HEK293 (cell line): ENCODE results near the gene F2.

Source experiments
- CTCF ChIA-PET: fragments of 350-600 bp; formaldehyde crosslinking; extraction: SDS; loops from one replicate; lab custom pipeline; 2021; ENCODE audit warnings: antibody characterized with exemption; lab: Yijun Ruan, JAX
- POLR2A ChIA-PET: fragments of 300-600 bp; formaldehyde crosslinking; extraction: SDS; loops from one replicate; lab custom pipeline; 2020; ENCODE audit warnings: antibody characterized with exemption, inconsistent platforms; lab: Yijun Ruan, JAX
- H3K27ac ChIP-seq: fragments of 200-500 bp; sonication (Bioruptor generic); 2 replicates; pipeline ENCODE4 v1.5.1; 2014; ENCODE audit warnings: low read depth, low read length, control low read depth, inconsistent platforms; ENCODE audit errors: extremely low read depth
- H3K36me3 ChIP-seq, 2 experiments: fragments of 200-500 bp in 1 of 2; sonication (Bioruptor generic) in 1 of 2; 1 replicate in 1 of 2; 2 replicates in 1 of 2; pipeline ENCODE4 v1.5.1; 2014 to 2017; ENCODE audit warnings: inconsistent platforms in 2 of 2, low read length in 2 of 2; ENCODE audit not compliant: control insufficient read depth in 2 of 2, insufficient read depth in 1 of 2
- H3K4me1 ChIP-seq: fragments of 200-500 bp; sonication (Bioruptor generic); 2 replicates; pipeline ENCODE4 v1.5.1; 2014; ENCODE audit warnings: mild to moderate bottlenecking, low read length, inconsistent platforms; ENCODE audit not compliant: control insufficient read depth, insufficient read depth
- H3K4me3 ChIP-seq: 2 replicates; pipeline ENCODE4 v1.5.1; 2011; ENCODE audit warnings: low read depth, mild to moderate bottlenecking, control low read depth, low read length, moderate library complexity
- H3K9me3 ChIP-seq: fragments of 200-500 bp; sonication (Bioruptor generic); 2 replicates; pipeline ENCODE4 v1.5.1; 2014; ENCODE audit warnings: low read depth, low read length, inconsistent platforms; ENCODE audit not compliant: control insufficient read depth, insufficient read depth
- BCL11A ChIP-seq: fragments of 450-650 bp; formaldehyde crosslinking; IDR thresholded peaks from 2 replicates; pipeline ENCODE4 v1.5.1; 2016; ENCODE audit warnings: low read depth, missing biosample characterization, missing genetic modification characterization
- HOXA7 ChIP-seq: sonication (generic); formaldehyde crosslinking; IDR thresholded peaks from 2 replicates; pipeline ENCODE4 v1.8.1; 2022; ENCODE audit warnings: missing genetic modification reagents, borderline replicate concordance
- KLF9 ChIP-seq: fragments of 450-650 bp; formaldehyde crosslinking; IDR thresholded peaks from 2 replicates; pipeline ENCODE4 v1.5.1; 2016; ENCODE audit warnings: missing biosample characterization, missing genetic modification characterization, low read depth
- PATZ1 ChIP-seq: fragments of 450-650 bp; formaldehyde crosslinking; IDR thresholded peaks from 2 replicates; pipeline ENCODE4 v1.5.1; 2016; ENCODE audit warnings: missing biosample characterization, missing genetic modification characterization
- SALL2 ChIP-seq: fragments of 450-650 bp; formaldehyde crosslinking; IDR thresholded peaks from 2 replicates; pipeline ENCODE4 v1.5.0; 2017; ENCODE audit warnings: missing biosample characterization, mild to moderate bottlenecking, missing genetic modification characterization, borderline replicate concordance
- SP7 ChIP-seq: fragments of 450-650 bp; formaldehyde crosslinking; IDR thresholded peaks from 2 replicates; pipeline ENCODE4 v1.5.1; 2016; ENCODE audit warnings: missing biosample characterization, missing genetic modification characterization
- YY1 ChIP-seq: fragments of 450-650 bp; formaldehyde crosslinking; IDR thresholded peaks from 2 replicates; pipeline ENCODE4 v1.5.1; 2018; ENCODE audit warnings: missing biosample characterization, missing genetic modification characterization
- YY2 ChIP-seq: fragments of 450-650 bp; formaldehyde crosslinking; IDR thresholded peaks from 2 replicates; pipeline ENCODE4 v1.5.1; 2016; ENCODE audit warnings: missing biosample characterization, missing genetic modification characterization
- ZBTB21 ChIP-seq: fragments of 450-650 bp; formaldehyde crosslinking; IDR thresholded peaks from 2 replicates; pipeline ENCODE4 v1.5.1; 2017; ENCODE audit warnings: missing biosample characterization, missing genetic modification characterization
- ZBTB8A ChIP-seq: fragments of 450-650 bp; formaldehyde crosslinking; IDR thresholded peaks from 2 replicates; pipeline ENCODE4 v1.5.1; 2016; ENCODE audit warnings: missing biosample characterization, missing genetic modification characterization
- ZFP37 ChIP-seq: fragments of 450-650 bp; formaldehyde crosslinking; IDR thresholded peaks from 2 replicates; pipeline ENCODE4 v1.5.1; 2016; ENCODE audit warnings: missing biosample characterization, missing genetic modification characterization
- ZNF112 ChIP-seq: fragments of 450-650 bp; formaldehyde crosslinking; IDR thresholded peaks from 2 replicates; pipeline ENCODE4 v1.5.0; 2017; ENCODE audit warnings: missing biosample characterization, missing genetic modification characterization
- ZNF132 ChIP-seq: fragments of 450-650 bp; formaldehyde crosslinking; IDR thresholded peaks from 2 replicates; pipeline ENCODE4 v1.5.1; 2017; ENCODE audit warnings: missing biosample characterization, missing genetic modification characterization, borderline replicate concordance
- ZNF155 ChIP-seq: fragments of 450-650 bp; formaldehyde crosslinking; IDR thresholded peaks from 2 replicates; pipeline ENCODE4 v1.5.1; 2016; ENCODE audit warnings: missing biosample characterization, missing genetic modification characterization
- ZNF157 ChIP-seq: fragments of 450-650 bp; formaldehyde crosslinking; IDR thresholded peaks from 2 replicates; pipeline ENCODE4 v1.5.1; 2016; ENCODE audit warnings: missing biosample characterization, missing genetic modification characterization
- ZNF2 ChIP-seq: fragments of 450-650 bp; formaldehyde crosslinking; IDR thresholded peaks from 2 replicates; pipeline ENCODE4 v1.5.1; 2016; ENCODE audit warnings: missing biosample characterization, missing genetic modification characterization
- ZNF23 ChIP-seq: fragments of 450-650 bp; formaldehyde crosslinking; IDR thresholded peaks from 2 replicates; pipeline ENCODE4 v1.5.1; 2016; ENCODE audit warnings: missing biosample characterization, missing genetic modification characterization, borderline replicate concordance
- ZNF266 ChIP-seq: fragments of 450-650 bp; formaldehyde crosslinking; IDR thresholded peaks from 2 replicates; pipeline ENCODE4 v1.5.1; 2016; ENCODE audit warnings: missing biosample characterization, missing genetic modification characterization, low read depth
- ZNF394 ChIP-seq: fragments of 450-650 bp; formaldehyde crosslinking; IDR thresholded peaks from 2 replicates; pipeline ENCODE4 v1.5.1; 2016; ENCODE audit warnings: missing biosample characterization, missing genetic modification characterization, mild to moderate bottlenecking, moderate library complexity, borderline replicate concordance
- ZNF416 ChIP-seq: fragments of 450-650 bp; formaldehyde crosslinking; IDR thresholded peaks from 2 replicates; pipeline ENCODE4 v1.5.1; 2016; ENCODE audit warnings: missing biosample characterization, missing genetic modification characterization
- ZNF558 ChIP-seq: fragments of 450-650 bp; formaldehyde crosslinking; IDR thresholded peaks from 2 replicates; pipeline ENCODE4 v1.5.1; 2016; ENCODE audit warnings: missing biosample characterization, missing genetic modification characterization
- ZNF585B ChIP-seq: fragments of 450-650 bp; formaldehyde crosslinking; IDR thresholded peaks from 2 replicates; pipeline ENCODE4 v1.5.1; 2016; ENCODE audit warnings: missing biosample characterization, missing genetic modification characterization
- ZNF596 ChIP-seq: fragments of 450-650 bp; IDR thresholded peaks from 2 replicates; pipeline ENCODE4 v1.5.0; 2018; ENCODE audit warnings: missing biosample characterization, mild to moderate bottlenecking, missing genetic modification characterization, moderate library complexity
- ZNF610 ChIP-seq: fragments of 450-650 bp; formaldehyde crosslinking; IDR thresholded peaks from 2 replicates; pipeline ENCODE4 v1.5.1; 2016; ENCODE audit warnings: missing biosample characterization, missing genetic modification characterization, borderline replicate concordance
- ZNF621 ChIP-seq: fragments of 450-650 bp; formaldehyde crosslinking; IDR thresholded peaks from 2 replicates; pipeline ENCODE4 v1.5.1; 2017; ENCODE audit warnings: missing biosample characterization, missing genetic modification characterization
- ZNF623 ChIP-seq: fragments of 450-650 bp; formaldehyde crosslinking; IDR thresholded peaks from 2 replicates; pipeline ENCODE4 v1.5.1; 2016; ENCODE audit warnings: missing biosample characterization, missing genetic modification characterization
- ZNF837 ChIP-seq: fragments of 450-650 bp; formaldehyde crosslinking; IDR thresholded peaks from 2 replicates; pipeline ENCODE4 v1.5.1; 2016; ENCODE audit warnings: missing biosample characterization, missing genetic modification characterization
- TF ChIP-seq, protein P1 (sequence below): fragments of 450-650 bp; formaldehyde crosslinking; IDR thresholded peaks from 2 replicates; pipeline ENCODE4 v1.5.1; 2016; ENCODE audit warnings: missing biosample characterization, missing genetic modification characterization
- TF ChIP-seq, protein P2 (sequence below): fragments of 450-650 bp; formaldehyde crosslinking; IDR thresholded peaks from 2 replicates; pipeline ENCODE4 v1.5.1; 2017; ENCODE audit warnings: missing biosample characterization, missing genetic modification characterization

Gene F2

DNA sequence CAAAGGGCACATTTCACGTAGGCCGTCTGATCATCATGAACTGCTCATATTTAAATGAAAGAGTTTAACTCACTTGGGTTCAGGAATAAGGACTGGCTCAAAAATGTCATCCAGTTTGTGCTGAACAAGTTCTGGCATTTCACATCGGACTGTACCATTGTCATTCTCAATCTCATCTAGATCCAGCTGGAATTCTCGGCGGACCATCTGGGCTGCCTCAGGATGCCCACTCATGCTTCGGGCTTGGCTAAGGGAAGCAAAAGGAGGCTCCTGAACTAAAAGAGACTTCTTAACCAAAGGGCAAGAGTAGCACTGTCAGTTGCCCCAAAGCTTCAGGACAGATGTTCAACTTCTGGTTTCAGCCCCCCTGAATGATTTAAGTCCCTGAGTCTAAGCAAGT is 40.2 kb downstream of the F2 start:
- Histone ChIP-seq H3K4me3 (no peak overlapping the region), H3K9me3 (no peaks in the 10 kb centered on the region), H3K4me1 (no peaks in the 10 kb centered on the region), H3K36me3 (peaks cover 59 to 96% of the 10 kb centered on the region in 2 experiments), H3K27ac (no peak overlapping the region)
- CTCF ChIA-PET = no interaction called here
- TF ChIP-seq ZNF585B (tag by site-specific recombination) = no peak
- TF ChIP-seq ZBTB8A (tag by site-specific recombination) = no peak
- no peak for TF ChIP-seq ZFP37 (tag by site-specific recombination)
- no peak for TF ChIP-seq ZNF155
- no peak for TF ChIP-seq ZNF394
- no peak for TF ChIP-seq HOXA7 (CRISPR knock-in tag)
- no peak for TF ChIP-seq ZNF558
- TF ChIP-seq ZBTB21 (tag by site-specific recombination) = no peak
- no peak for TF ChIP-seq ZNF596 (tag by site-specific recombination)
- TF ChIP-seq, protein P1, sequence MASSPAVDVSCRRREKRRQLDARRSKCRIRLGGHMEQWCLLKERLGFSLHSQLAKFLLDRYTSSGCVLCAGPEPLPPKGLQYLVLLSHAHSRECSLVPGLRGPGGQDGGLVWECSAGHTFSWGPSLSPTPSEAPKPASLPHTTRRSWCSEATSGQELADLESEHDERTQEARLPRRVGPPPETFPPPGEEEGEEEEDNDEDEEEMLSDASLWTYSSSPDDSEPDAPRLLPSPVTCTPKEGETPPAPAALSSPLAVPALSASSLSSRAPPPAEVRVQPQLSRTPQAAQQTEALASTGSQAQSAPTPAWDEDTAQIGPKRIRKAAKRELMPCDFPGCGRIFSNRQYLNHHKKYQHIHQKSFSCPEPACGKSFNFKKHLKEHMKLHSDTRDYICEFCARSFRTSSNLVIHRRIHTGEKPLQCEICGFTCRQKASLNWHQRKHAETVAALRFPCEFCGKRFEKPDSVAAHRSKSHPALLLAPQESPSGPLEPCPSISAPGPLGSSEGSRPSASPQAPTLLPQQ (tag by site-specific recombination) = no peak
- TF ChIP-seq SP7 = no peak
- TF ChIP-seq YY2 (tag by site-specific recombination) = no peak
- no peak for TF ChIP-seq ZNF610 (tag by site-specific recombination)
- TF ChIP-seq ZNF266 (tag by site-specific recombination) = no peak
- no peak for TF ChIP-seq ZNF112 (tag by site-specific recombination)
- no peak for TF ChIP-seq ZNF157
- POLR2A ChIA-PET = no interaction called here

- no peak for TF ChIP-seq ZNF416 (tag by site-specific recombination)
- no peak for TF ChIP-seq ZNF155
- no peak for TF ChIP-seq ZNF132
- TF ChIP-seq BCL11A (tag by site-specific recombination) = no peak
- no peak for TF ChIP-seq PATZ1 (tag by site-specific recombination)
- no peaks in the 10 kb centered on the region for H3K4me1 ChIP-seq
- H3K9me3 ChIP-seq = no peaks in the 10 kb centered on the region
- ChIA-PET CTCF (no interaction called here), POLR2A (no interaction called here)
- no peak overlapping the region for H3K4me3 ChIP-seq
- H3K27ac ChIP-seq = no peak overlapping the region
- peaks cover 55 to 93% of the 10 kb centered on the region in 2 experiments for H3K36me3 ChIP-seq
Measured at GRCh38 chr11:46760429-46761128, 41.6 kb downstream of the F2 start.

DNA sequence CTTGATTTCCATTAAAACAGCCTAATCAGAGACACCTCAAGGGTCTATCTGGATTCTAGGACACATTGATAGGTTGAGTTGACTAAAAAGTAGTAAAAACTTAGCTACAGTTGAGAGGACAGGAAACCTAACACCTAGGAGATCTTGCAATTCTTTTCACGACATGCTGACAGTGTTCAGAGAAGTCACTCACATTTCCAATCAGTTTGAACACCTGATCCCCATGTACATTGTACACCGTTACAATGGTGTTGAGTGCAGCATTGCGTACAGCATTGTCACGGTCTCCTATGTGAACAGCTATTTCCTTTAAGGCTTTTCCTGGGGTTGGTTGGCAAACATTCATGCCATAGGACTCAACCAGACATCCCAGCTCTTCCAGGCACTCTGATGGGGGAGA is 42.8 kb downstream of the F2 start:
- Histone ChIP-seq H3K36me3 (peaks cover 51 to 93% of the 10 kb centered on the region in 2 experiments), H3K4me1 (no peaks in the 10 kb centered on the region), H3K9me3 (no peaks in the 10 kb centered on the region), H3K27ac (no peak overlapping the region), H3K4me3 (no peak overlapping the region)
- POLR2A ChIA-PET = no interaction called here
- CTCF ChIA-PET = interaction anchor here (0.6 kb wide), 1 partner anchor 538 kb away, joined by 3 read pairs; no protein-coding TSS in a partner anchor
- TF ChIP-seq ZNF621 (tag by site-specific recombination) (no peak), KLF9 (tag by site-specific recombination) (no peak), YY1 (tag by site-specific recombination) (no peak), ZNF623 (tag by site-specific recombination) (no peak), ZNF837 (tag by site-specific recombination) (no peak), ZNF2 (no peak), ZNF23 (tag by site-specific recombination) (no peak), SALL2 (tag by site-specific recombination) (no peak)
- TF ChIP-seq, protein P2, sequence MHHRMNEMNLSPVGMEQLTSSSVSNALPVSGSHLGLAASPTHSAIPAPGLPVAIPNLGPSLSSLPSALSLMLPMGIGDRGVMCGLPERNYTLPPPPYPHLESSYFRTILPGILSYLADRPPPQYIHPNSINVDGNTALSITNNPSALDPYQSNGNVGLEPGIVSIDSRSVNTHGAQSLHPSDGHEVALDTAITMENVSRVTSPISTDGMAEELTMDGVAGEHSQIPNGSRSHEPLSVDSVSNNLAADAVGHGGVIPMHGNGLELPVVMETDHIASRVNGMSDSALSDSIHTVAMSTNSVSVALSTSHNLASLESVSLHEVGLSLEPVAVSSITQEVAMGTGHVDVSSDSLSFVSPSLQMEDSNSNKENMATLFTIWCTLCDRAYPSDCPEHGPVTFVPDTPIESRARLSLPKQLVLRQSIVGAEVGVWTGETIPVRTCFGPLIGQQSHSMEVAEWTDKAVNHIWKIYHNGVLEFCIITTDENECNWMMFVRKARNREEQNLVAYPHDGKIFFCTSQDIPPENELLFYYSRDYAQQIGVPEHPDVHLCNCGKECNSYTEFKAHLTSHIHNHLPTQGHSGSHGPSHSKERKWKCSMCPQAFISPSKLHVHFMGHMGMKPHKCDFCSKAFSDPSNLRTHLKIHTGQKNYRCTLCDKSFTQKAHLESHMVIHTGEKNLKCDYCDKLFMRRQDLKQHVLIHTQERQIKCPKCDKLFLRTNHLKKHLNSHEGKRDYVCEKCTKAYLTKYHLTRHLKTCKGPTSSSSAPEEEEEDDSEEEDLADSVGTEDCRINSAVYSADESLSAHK (tag by site-specific recombination) = no peak
